T-helper 17 cell (primary cell): ENCODE data around the gene SUCLG1. TPM values are rescaled to one million over a fixed set of nuclear protein-coding genes. Genes with fewer than 3 reads are reported as not detected.
A peak's percentile ranks its signal among the peaks of the same experiment; 100 is the strongest.
"Not testable (repeated sequence)": the region's sequence is repeated elsewhere in the genome, so short reads cannot be mapped to it uniquely, and the experiment has no call there.

ENCODE experiments used
- ATAC-seq: fragments of 150-1000 bp; cut with Tn5 transposase; 2 replicates; pipeline ENCODE4 v1.10.0; 2021; ENCODE audit warnings: mild to moderate bottlenecking, moderate library complexity
- DNase-seq, 3 donors: peaks; one replicate each; pipeline versions ENCODE4 v3.0.0 to v3.0.0-alpha.2; 2020 to 2021
- H3K9me3 ChIP-seq: one replicate; pipeline ENCODE4 v1.7.0; 2013; ENCODE audit warnings: low read length, mild to moderate bottlenecking; ENCODE audit not compliant: control insufficient read depth, poor library complexity, severe bottlenecking
- H3K27ac Mint-ChIP-seq: one replicate; pipeline ENCODE4 v1.8.0; 2022; ENCODE audit warnings: mild to moderate bottlenecking, moderate library complexity, mixed read lengths
- H3K27me3 Mint-ChIP-seq: one replicate; pipeline ENCODE4 v1.8.0; 2022; ENCODE audit warnings: mixed read lengths
- H3K36me3 Mint-ChIP-seq: one replicate; pipeline ENCODE4 v1.8.0; 2022; ENCODE audit warnings: low read depth, mixed read lengths
- H3K4me1 Mint-ChIP-seq: one replicate; pipeline ENCODE4 v1.8.0; 2022; ENCODE audit warnings: mild to moderate bottlenecking, mixed read lengths
- H3K4me3 Mint-ChIP-seq: one replicate; pipeline ENCODE4 v1.8.0; 2022; ENCODE audit warnings: mild to moderate bottlenecking, moderate library complexity, mixed read lengths
- total RNA-seq, 4 donors: library from RNA in 2 of 4; stranded (reverse) in 2 of 4; gene quantifications; one replicate each; pipeline ENCODE4 v1.2.3 and lab custom pipeline; 2022 to 2026

Gene SUCLG1
- total RNA-seq, 2 donors from 2014 or later, result 45.8 to 51.1 TPM

DNA sequence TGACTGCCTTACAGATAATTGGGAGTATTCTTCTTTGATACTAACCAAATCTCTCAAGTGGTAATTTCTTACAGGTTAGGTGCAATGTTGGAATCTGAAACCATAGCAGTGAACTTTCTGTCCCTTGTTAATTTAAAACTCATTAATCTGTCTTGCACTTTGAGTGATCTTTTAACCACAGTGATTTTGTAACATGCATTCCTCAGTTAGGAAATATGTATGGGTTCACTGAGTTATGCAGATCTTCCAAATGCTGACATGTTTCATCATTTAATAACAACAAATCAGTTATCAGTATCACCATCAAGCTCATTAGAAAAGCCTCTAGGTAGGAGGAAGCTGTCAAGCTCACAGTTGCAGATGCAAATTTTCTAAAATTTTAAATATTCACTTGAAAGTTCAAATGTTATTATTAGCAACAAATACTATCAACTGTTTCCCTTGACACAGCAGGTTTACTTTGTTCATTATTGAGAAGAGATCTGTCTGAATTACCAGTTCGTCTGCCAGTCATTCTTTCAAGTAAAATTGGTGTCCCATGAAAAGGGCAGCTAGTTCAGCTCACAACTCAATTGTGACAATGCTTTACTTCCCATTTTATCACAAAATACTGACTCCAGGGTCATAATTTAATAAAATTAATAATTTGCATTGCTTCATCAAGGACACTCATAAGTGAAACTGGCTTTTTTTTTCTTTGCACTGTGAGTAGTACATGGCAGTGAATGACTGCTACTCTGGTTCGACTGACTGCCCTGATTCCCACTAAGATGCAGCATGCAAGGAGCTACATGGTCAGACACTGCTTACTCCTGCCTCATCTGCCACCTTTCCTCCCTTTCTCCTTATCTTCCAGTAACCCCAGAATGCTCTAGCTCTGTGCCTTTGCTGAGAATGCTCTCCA lies 31.6 kb downstream of the SUCLG1 start:
- Mint-ChIP-seq H3K27me3 (no peaks in the 10 kb centered on the region), H3K4me1 (peaks cover 18% of the 10 kb centered on the region), H3K4me3 (no peak overlapping the region), H3K36me3 (peaks cover 16% of the 10 kb centered on the region), H3K27ac (no peak overlapping the region)
- H3K9me3 ChIP-seq, result no peaks in the 10 kb centered on the region
- DNase-seq (no peak), ATAC-seq (no peak)

GRCh38 chr2:84425310-84425709 lies 33.8 kb downstream of the SUCLG1 start:
- Mint-ChIP-seq H3K4me3 (no peak overlapping the region), H3K36me3 (peaks cover 20% of the 10 kb centered on the region), H3K27ac (peak overlapping the region; percentile 39), H3K27me3 (no peaks in the 10 kb centered on the region), H3K4me1 (peaks cover 18% of the 10 kb centered on the region)
- no peak for DNase-seq
- no peak for ATAC-seq
- no peaks in the 10 kb centered on the region for H3K9me3 ChIP-seq

GRCh38 chr2:84424152-84424551 lies 34.9 kb downstream of the SUCLG1 start:
- DNase-seq (no peak), ATAC-seq (no peak)
- Mint-ChIP-seq H3K36me3 (peaks cover 14% of the 10 kb centered on the region), H3K4me3 (no peak overlapping the region), H3K4me1 (peaks cover 10% of the 10 kb centered on the region), H3K27me3 (no peaks in the 10 kb centered on the region), H3K27ac (no peak overlapping the region)
- no peaks in the 10 kb centered on the region for H3K9me3 ChIP-seq

DNA sequence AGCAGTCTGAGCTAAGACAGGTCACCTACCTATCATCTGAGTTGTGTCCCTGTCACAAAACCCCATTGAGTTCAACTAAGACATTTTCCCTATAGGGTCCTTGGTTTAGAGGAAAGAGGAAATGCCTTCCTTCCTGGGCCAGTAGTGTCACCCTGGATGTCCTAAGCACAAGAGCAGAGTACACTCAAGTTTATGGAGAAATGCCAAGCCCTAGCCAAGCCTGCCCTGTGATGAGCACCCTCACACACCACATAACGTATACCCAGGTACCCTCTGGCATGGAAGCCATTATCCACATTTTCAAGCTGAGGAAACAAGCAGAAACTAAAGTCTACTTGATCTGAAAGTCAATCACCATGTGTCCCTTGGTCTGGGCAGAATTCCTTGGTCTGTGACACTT lies 37.3 kb downstream of the SUCLG1 start:
- Mint-ChIP-seq H3K4me3 (no peak overlapping the region), H3K36me3 (peaks cover 14% of the 10 kb centered on the region), H3K27me3 (no peaks in the 10 kb centered on the region), H3K4me1 (peaks cover 8% of the 10 kb centered on the region), H3K27ac (no peak overlapping the region)
- no peak for ATAC-seq
- H3K9me3 ChIP-seq, result no peaks in the 10 kb centered on the region
- no peak for DNase-seq

GRCh38 chr2:84421197-84421596 lies 37.9 kb downstream of the SUCLG1 start:
- Mint-ChIP-seq H3K36me3 (peaks cover 14% of the 10 kb centered on the region), H3K4me3 (no peak overlapping the region), H3K4me1 (peaks cover 8% of the 10 kb centered on the region), H3K27me3 (no peaks in the 10 kb centered on the region), H3K27ac (no peak overlapping the region)
- H3K9me3 ChIP-seq, result no peaks in the 10 kb centered on the region
- no peak for DNase-seq
- ATAC-seq, result no peak

DNA sequence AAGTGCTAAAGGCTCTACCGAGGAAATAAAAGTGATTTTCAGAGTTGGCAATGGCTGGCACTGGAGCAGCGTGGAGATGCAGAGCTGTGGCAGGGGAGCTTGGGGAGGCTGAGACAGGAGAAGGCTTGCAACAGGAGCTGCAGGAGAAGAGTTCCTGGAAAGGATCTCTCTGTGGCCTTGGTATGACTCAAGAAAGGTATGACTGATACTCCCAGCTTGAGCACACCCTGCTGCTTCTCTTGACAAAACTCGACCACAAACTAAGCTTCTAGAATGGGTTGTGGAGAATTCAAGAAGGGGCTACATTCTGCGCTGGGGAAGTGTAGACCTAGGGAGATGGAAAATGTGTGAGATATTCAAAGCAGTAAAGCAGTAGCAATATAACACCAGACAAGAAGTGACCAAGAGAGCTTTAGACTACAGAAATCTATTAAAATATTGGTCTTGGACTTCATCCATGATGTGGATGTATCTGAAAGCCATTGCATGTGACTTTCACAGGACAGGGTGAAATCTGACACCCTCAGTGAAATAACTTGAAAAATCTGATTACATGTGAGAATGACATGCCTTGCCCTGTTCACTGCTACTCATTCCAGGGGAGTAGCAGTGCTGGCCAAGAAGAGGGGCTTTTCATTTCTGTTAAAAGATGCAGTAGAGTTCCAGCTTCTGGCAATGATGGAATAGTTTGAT lies 41.5 kb downstream of the SUCLG1 start:
- ATAC-seq (no peak), DNase-seq (no peak)
- Mint-ChIP-seq H3K4me1 (no peaks in the 10 kb centered on the region), H3K27me3 (peaks cover 6% of the 10 kb centered on the region), H3K4me3 (no peak overlapping the region), H3K36me3 (peaks cover 3% of the 10 kb centered on the region), H3K27ac (no peak overlapping the region)
- H3K9me3 ChIP-seq, result no peaks in the 10 kb centered on the region

GRCh38 chr2:84409531-84409930 lies 49.5 kb downstream of the SUCLG1 start:
- Mint-ChIP-seq H3K4me3 (no peak overlapping the region), H3K27me3 (peaks cover 24% of the 10 kb centered on the region), H3K27ac (no peak overlapping the region), H3K4me1 (no peaks in the 10 kb centered on the region), H3K36me3 (no peaks in the 10 kb centered on the region)
- ATAC-seq, result no peak
- H3K9me3 ChIP-seq, result no peaks in the 10 kb centered on the region
- DNase-seq, result no peak

DNA sequence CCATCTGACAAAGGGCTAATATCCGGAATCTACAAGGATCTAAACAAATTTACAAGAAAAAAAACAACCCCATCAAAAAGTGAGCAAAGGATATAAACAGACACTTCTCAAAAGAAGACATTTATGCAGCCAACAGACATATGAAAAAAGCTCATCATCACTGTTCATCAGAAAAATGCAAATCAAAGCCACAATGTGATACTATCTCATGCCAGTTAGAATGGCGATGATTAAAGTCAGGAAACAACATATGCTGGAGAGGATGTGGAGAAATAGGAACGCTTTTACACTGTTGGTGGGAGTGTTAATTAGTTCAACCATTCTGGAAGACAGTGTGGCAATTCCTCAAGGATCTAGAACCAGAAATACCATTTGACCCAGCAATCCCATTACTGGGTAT lies 57.0 kb downstream of the SUCLG1 start:
- H3K4me1 Mint-ChIP-seq, H3K27ac Mint-ChIP-seq, DNase-seq, ATAC-seq, H3K9me3 ChIP-seq, H3K4me3 Mint-ChIP-seq, H3K36me3 Mint-ChIP-seq: not testable (repeated sequence)
- H3K27me3 Mint-ChIP-seq, result peaks cover 26% of the 10 kb centered on the region

DNA sequence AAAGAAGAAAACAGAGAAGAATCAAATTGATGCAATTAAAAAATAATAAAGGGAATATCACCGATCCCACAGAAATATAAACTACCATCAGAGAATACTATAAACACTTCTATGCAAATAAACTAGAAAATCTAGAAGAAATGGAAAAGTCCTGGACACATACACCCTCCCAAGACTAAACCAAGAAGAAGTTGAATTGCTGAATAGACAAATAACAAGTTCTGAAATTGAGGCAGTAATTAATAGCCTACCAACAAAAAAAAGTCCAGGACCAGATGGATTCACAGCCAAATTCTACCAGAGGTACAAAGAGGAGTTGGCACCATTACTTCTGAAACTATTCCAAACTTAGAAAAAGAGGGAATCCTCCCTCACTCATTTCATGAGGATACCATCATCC lies 59.2 kb downstream of the SUCLG1 start:
- H3K36me3 Mint-ChIP-seq, DNase-seq, ATAC-seq, H3K4me1 Mint-ChIP-seq, H3K9me3 ChIP-seq, H3K27ac Mint-ChIP-seq, H3K4me3 Mint-ChIP-seq: not testable (repeated sequence)
- H3K27me3 Mint-ChIP-seq, result peaks cover 16% of the 10 kb centered on the region

- DNase-seq (no peak), ATAC-seq (no peak)
- no peaks in the 10 kb centered on the region for H3K4me1 Mint-ChIP-seq
- H3K27ac Mint-ChIP-seq, result no peak overlapping the region
- no peaks in the 10 kb centered on the region for H3K9me3 ChIP-seq
- H3K4me3 Mint-ChIP-seq, result no peak overlapping the region
- no peaks in the 10 kb centered on the region for H3K36me3 Mint-ChIP-seq
- H3K27me3 Mint-ChIP-seq, result peaks cover 10% of the 10 kb centered on the region
These were observed 63.3 kb downstream of the SUCLG1 start for GRCh38 chr2:84395820-84396219.

- ATAC-seq, result no peak
- H3K9me3 ChIP-seq, result no peaks in the 10 kb centered on the region
- H3K4me1 Mint-ChIP-seq, result no peaks in the 10 kb centered on the region
- H3K27me3 Mint-ChIP-seq, result peaks cover 10% of the 10 kb centered on the region
- no peak overlapping the region for H3K27ac Mint-ChIP-seq
- no peak for DNase-seq
- no peak overlapping the region for H3K4me3 Mint-ChIP-seq
- peaks cover 2% of the 10 kb centered on the region for H3K36me3 Mint-ChIP-seq
These were observed 64.5 kb downstream of the SUCLG1 start for GRCh38 chr2:84394628-84395027.

DNA sequence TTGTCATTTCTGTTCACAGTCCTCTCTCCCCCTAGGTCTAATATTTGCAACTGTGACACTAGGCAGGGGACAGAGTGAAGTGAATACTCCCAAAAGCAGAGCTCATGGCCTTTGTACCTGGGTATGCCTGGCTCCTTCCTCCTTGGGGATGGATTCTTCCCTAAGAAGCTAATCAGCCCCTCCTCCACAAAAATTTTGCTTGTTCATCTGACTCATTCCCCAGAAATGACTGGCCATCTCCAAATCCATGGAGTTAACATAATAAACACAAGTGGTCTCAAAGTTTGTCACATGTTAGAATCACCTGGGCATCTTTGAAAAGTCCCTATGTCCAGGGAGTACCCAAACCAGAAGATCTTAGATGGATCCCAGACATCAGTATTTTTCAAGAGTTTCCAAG lies 65.3 kb downstream of the SUCLG1 start:
- no peak for ATAC-seq

GRCh38 chr2:84389794-84390193 lies 69.3 kb downstream of the SUCLG1 start:
- ATAC-seq (no peak), DNase-seq (no peak)
- peaks cover 4% of the 10 kb centered on the region for H3K36me3 Mint-ChIP-seq
- no peak overlapping the region for H3K27ac Mint-ChIP-seq
- no peaks in the 10 kb centered on the region for H3K4me1 Mint-ChIP-seq
- no peak overlapping the region for H3K4me3 Mint-ChIP-seq
- H3K27me3 Mint-ChIP-seq, result peaks cover 47% of the 10 kb centered on the region
- H3K9me3 ChIP-seq, result no peaks in the 10 kb centered on the region

More for the DNA sequence above, 65.3 kb downstream of the SUCLG1 start:
- H3K36me3 Mint-ChIP-seq, result peaks cover 2% of the 10 kb centered on the region
- no peaks in the 10 kb centered on the region for H3K9me3 ChIP-seq
- H3K27ac Mint-ChIP-seq, result no peak overlapping the region
- H3K4me3 Mint-ChIP-seq, result no peak overlapping the region
- peaks cover 16% of the 10 kb centered on the region for H3K27me3 Mint-ChIP-seq
- H3K4me1 Mint-ChIP-seq, result no peaks in the 10 kb centered on the region
- no peak for DNase-seq
